ENCODE measurements around the gene NDUFB8. TPM values are rescaled to one million over a fixed set of nuclear protein-coding genes. Genes with fewer than 3 reads are reported as not detected.

The NDUFB8 gene
- total RNA-seq, 1 experiment from 2014 or later, result 399 TPM

GRCh38 chr10:100570506-100570905 lies 40.8 kb upstream of the NDUFB8 start:
- Histone ChIP-seq H3K4me2 (ENCODE audit: low read length) (no peak overlapping the region), H3F3A (ENCODE audit: low read length, unreplicated experiment) (no peaks in the 10 kb centered on the region), H3K9me3 (ENCODE audit: low read length) (no peaks in the 10 kb centered on the region), H2AFZ (ENCODE audit: low read length) (no peak overlapping the region), H3K36me3 (ENCODE audit: low read depth, low read length) (no peaks in the 10 kb centered on the region), H3K79me2 (ENCODE audit: low read length) (no peaks in the 10 kb centered on the region), H3K4me1 (ENCODE audit: insufficient read depth, low read length) (no peaks in the 10 kb centered on the region), H4K20me1 (ENCODE audit: low read length) (no peaks in the 10 kb centered on the region), H3K4me3 (ENCODE audit: low read length) (no peak overlapping the region), H3K9me2 (replicated peaks; ENCODE audit: low read length) (no peaks in the 10 kb centered on the region), H3K27me3 (ENCODE audit: low read length) (0 out of 2 replicates have a peak, but pooled peaks cover 6% of the 10 kb centered on the region), H3K27ac (ENCODE audit: low read length) (no peak overlapping the region), H3K9ac (ENCODE audit: low read length) (no peak overlapping the region)
- ATAC-seq, result no peak
- no peak for DNase-seq
- ChIA-PET POLR2A (ENCODE audit: unreplicated experiment) (no interaction called here), CTCF (no interaction called here)
- intact Hi-C loops (cut with micrococcal nuclease), result no loop called here
- TF ChIP-seq EZH2 (IDR thresholded peaks at IDR 0.05; ENCODE audit: low read length, unreplicated experiment), result no peak
- no peak for TF ChIP-seq EZH2phosphoT487 (IDR thresholded peaks at IDR 0.05; ENCODE audit: borderline replicate concordance, low read length)
- no peak for TF ChIP-seq CTCF (conservative IDR thresholded peaks at IDR 0.05; ENCODE audit: low read depth, low read length)
- BruUV-seq (replicated peaks), result no TSS peak

- Histone ChIP-seq H3K4me3 (ENCODE audit: low read length) (no peak overlapping the region), H3K4me2 (ENCODE audit: low read length) (no peak overlapping the region), H3K9ac (ENCODE audit: low read length) (no peak overlapping the region), H3K4me1 (ENCODE audit: insufficient read depth, low read length) (no peaks in the 10 kb centered on the region), H3K27ac (ENCODE audit: low read length) (no peak overlapping the region), H2AFZ (ENCODE audit: low read length) (no peak overlapping the region), H3K9me3 (ENCODE audit: low read length) (no peaks in the 10 kb centered on the region), H3K36me3 (ENCODE audit: low read depth, low read length) (no peaks in the 10 kb centered on the region), H3F3A (ENCODE audit: low read length, unreplicated experiment) (no peaks in the 10 kb centered on the region), H3K79me2 (ENCODE audit: low read length) (no peaks in the 10 kb centered on the region), H4K20me1 (ENCODE audit: low read length) (no peaks in the 10 kb centered on the region), H3K27me3 (ENCODE audit: low read length) (0 out of 2 replicates have a peak, but pooled peaks cover 6% of the 10 kb centered on the region), H3K9me2 (replicated peaks; ENCODE audit: low read length) (no peaks in the 10 kb centered on the region)
- BruUV-seq (replicated peaks), result no TSS peak
- intact Hi-C loops (cut with micrococcal nuclease), result loop anchor here (10.0 kb wide), 1 partner anchor 305 kb away; no protein-coding TSS in a partner anchor
- no peak for TF ChIP-seq EZH2 (IDR thresholded peaks at IDR 0.05; ENCODE audit: low read length, unreplicated experiment)
- TF ChIP-seq CTCF (conservative IDR thresholded peaks at IDR 0.05; ENCODE audit: low read depth, low read length), result peak; percentile 22; the same call in 1 of the 2 replicates
- no peak for TF ChIP-seq EZH2phosphoT487 (IDR thresholded peaks at IDR 0.05; ENCODE audit: borderline replicate concordance, low read length)
- ATAC-seq (no peak), DNase-seq (no peak)
- POLR2A ChIA-PET (ENCODE audit: unreplicated experiment), result no interaction called here
- CTCF ChIA-PET, result interaction anchor here (0.6 kb wide), 1 partner anchor 308 kb away, joined by 3 read pairs; no protein-coding TSS in a partner anchor
Measured at GRCh38 chr10:100569687-100570481, 40.2 kb upstream of the NDUFB8 start.

GRCh38 chr10:100568912-100569311 lies 39.2 kb upstream of the NDUFB8 start:
- ATAC-seq (no peak), DNase-seq (no peak)
- no peak overlapping the region for H3K4me3 ChIP-seq (ENCODE audit: low read length)
- TF ChIP-seq EZH2phosphoT487 (IDR thresholded peaks at IDR 0.05; ENCODE audit: borderline replicate concordance, low read length) (no peak), EZH2 (IDR thresholded peaks at IDR 0.05; ENCODE audit: low read length, unreplicated experiment) (no peak), CTCF (conservative IDR thresholded peaks at IDR 0.05; ENCODE audit: low read depth, low read length) (no peak)
- ChIA-PET CTCF (no interaction called here), POLR2A (ENCODE audit: unreplicated experiment) (no interaction called here)
- no peak overlapping the region for H3K4me2 ChIP-seq (ENCODE audit: low read length)
- H3K36me3 ChIP-seq (ENCODE audit: low read depth, low read length), result no peaks in the 10 kb centered on the region
- H2AFZ ChIP-seq (ENCODE audit: low read length), result no peak overlapping the region
- H3K9ac ChIP-seq (ENCODE audit: low read length), result no peak overlapping the region
- intact Hi-C loops (cut with micrococcal nuclease), result loop anchor here (10.0 kb wide), 1 partner anchor 306 kb away; no protein-coding TSS in a partner anchor
- no peaks in the 10 kb centered on the region for H3K79me2 ChIP-seq (ENCODE audit: low read length)
- BruUV-seq (replicated peaks), result no TSS peak
- H3K27me3 ChIP-seq (ENCODE audit: low read length), result no peaks in the 10 kb centered on the region
- no peaks in the 10 kb centered on the region for H3K4me1 ChIP-seq (ENCODE audit: insufficient read depth, low read length)
- no peak overlapping the region for H3K27ac ChIP-seq (ENCODE audit: low read length)
- no peaks in the 10 kb centered on the region for H3K9me3 ChIP-seq (ENCODE audit: low read length)
- no peaks in the 10 kb centered on the region for H3K9me2 ChIP-seq (replicated peaks; ENCODE audit: low read length)
- no peaks in the 10 kb centered on the region for H4K20me1 ChIP-seq (ENCODE audit: low read length)
- no peaks in the 10 kb centered on the region for H3F3A ChIP-seq (ENCODE audit: low read length, unreplicated experiment)

Measured in PC-3 (cell line).